HG03439 (cell line): ENCODE results near the gene CDK3.
"Not testable (repeated sequence)": the region's sequence is repeated elsewhere in the genome, so short reads cannot be mapped to it uniquely, and the experiment has no call there.

Experiments
- ATAC-seq: cut with Tn5 transposase; IDR thresholded peaks from one replicate; pipeline ENCODE4 v1.9.1; 2021; ENCODE audit warnings: mild to moderate bottlenecking, moderate library complexity; ENCODE audit not compliant: unreplicated experiment

Gene CDK3

DNA sequence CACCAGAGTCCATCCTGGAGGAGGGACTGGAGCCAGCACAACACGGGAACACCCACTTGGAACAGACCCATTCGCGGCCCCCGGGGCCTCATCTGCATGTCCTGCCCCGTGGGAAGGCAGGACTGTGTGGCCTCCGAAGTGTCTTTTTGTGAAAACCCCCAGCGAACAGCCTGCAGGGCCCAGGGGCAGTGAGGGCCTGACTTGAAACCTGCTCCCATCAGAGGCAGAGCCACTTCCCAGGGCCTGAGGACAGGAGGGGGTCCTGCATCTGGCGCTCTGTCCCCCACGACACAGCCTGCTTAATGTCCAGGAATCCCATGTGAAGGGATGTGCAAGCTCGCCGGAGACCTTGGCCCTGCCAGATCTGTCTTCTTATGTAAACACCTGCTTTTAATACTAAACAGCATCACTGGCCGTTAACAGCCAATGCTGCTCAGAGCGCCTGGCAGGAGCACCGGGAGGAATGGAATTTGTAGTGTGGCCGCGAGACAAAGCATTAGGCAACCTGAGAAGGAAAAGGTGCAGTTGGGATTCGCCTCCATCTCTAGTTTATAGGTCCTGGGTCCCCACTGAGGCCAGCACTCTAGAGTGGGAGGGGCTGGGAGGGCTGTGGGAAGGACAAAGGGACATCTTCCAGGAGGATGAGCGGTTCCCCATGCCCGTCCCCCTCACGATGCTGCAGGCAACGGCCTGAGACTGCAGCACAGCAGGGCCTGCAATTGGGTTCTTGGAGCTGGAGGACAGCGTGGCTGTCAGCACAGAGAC is 36.0 kb downstream of the CDK3 start:
- ATAC-seq: no peak

DNA sequence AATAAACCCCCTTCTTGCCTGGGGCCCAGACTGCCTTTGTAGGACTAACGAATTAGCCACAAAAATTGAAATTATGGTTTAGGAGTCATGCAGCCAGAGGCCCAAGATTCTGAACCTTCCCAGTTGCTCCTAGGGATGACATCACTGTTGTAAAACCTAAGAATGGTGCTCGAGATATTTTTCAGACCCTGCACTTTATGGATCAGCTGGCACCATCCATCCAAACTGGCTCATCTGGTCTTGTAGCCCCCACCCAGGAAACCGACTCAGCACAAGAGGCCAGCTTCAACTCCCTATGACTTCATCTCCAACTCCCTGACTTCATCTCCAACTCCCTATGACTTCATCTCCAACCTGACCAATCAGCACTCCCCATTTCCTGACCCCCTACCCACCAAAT is 37.4 kb downstream of the CDK3 start:
- ATAC-seq: no peak

DNA sequence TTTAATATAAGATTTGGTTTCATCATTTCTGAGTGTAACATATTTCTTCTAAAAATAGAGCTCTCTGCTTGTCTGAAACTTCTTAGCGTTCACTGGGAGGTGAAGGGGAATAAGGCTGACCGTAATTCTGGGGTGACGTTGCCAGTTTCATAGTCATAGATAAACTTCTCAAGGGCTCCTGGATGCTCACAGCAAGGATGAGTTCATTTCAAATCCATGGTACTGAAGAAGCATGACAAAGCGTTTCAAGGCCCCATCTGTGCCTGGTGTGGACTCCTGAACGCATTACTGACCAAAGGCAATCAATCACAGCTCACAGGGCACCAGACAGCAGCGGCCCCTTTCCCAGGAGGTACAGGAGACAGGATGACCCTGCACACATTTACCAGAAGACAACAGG is 38.5 kb downstream of the CDK3 start:
- ATAC-seq: no peak

DNA sequence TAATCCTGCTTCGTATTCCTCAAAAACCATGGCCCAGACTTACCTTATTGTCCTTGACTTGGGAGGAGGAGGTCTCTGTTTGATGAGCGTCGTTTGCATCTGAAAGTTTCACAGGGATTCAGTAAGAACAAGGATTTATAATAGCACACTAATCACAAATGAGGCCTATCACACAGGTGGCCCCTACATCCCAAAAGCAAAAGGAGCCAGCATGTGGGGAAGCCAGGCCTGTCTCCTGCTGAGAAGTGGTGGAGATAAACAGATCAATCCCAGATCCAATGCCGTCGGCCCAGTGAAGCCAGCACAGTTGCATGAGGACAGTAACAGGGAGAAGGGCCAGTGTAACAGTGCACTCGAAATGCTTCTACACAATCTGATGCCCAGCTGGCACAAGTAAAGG is 39.7 kb downstream of the CDK3 start:
- ATAC-seq: no peak

DNA sequence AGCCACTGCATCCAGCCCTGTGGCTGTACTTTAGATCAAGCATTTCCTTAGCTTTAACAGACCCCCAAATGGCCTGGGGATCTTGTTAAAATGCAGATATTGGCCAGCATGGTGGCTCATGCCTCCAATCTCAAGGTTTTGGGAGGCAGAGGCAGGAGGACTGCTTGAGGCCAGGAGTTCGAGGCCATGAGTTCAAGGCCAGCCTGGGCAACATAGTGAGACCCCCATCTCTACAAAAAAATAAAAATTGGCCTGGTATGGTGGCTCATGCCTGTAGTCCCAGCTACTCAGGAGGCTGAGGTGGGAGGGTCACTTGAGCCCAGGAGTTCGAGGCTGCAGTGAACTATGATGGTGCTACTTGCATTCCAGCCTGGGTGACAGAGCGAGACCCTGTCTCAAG is 42.2 kb downstream of the CDK3 start:
- not testable (repeated sequence) for ATAC-seq

DNA sequence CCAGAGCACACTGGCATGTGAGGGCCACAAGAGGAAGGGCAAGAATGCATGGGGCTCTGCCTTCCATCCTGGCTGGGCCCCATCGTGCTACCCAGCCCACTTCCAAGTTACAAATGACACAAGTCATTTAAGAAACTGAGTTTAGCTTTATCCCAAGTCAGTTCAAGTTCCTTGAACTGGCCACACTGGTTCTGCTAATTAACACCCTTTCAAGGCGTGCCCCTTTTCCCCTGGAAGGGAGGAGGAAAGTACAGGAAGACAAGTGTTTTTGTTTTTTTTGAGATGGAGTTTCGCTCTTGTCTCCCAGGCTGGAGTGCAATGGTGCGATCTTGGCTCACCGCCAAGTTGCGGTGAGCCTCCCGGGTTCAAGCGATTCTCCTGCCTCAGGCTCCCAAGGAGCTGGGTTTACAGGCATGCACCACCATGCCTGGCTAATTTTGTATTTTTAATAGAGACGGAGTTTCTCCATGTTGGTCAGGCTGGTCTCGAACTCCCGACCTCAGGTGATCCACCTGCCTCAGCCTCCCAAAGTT is 43.9 kb downstream of the CDK3 start:
- ATAC-seq: not testable (repeated sequence)

DNA sequence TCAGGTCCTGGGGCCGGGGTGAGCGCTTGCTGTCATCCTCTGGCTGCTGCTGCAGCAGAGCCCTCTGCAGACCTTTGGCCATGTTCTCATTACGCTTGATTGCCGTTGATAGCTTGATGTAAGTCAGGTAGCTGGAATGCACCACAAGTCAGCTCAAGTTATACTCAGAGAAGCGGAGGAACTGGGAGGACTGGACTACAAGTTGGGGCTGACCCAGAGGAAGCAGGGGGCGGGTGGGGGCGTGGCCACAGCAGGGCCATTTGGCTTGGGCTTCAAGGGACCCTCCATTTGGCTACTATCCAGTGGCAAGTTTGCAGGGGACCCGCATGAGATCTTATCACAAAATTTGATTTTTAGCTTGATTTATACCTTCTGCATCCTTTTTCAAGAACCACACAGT is 45.4 kb downstream of the CDK3 start:
- ATAC-seq: no peak

DNA sequence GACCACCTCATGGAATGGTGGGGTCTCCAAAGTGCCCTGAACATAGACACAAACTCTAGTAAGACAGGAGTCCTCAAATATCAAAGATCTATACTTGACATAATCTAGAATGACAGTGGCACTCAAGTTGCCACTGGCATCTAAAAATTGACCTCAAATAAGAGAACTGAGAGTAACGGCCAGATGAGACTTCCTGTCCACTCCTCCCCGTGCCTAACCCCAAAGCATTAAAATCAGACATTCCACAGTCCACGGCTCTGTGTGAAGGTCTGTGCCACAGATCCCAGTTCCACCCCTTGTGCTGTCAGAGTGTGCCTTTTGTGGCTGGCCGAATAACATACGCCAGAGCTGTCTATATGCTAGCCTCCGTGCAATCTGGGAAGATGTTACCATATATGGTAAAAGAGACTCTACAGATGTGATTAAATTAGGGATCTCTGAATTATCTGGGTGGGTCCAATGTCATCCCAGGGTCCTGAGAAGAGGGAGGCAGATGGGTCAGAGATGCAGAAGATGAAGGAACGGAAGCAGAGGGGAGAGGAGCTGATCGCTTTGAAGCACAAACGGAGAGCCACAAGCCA is 47.5 kb downstream of the CDK3 start:
- ATAC-seq: no peak

DNA sequence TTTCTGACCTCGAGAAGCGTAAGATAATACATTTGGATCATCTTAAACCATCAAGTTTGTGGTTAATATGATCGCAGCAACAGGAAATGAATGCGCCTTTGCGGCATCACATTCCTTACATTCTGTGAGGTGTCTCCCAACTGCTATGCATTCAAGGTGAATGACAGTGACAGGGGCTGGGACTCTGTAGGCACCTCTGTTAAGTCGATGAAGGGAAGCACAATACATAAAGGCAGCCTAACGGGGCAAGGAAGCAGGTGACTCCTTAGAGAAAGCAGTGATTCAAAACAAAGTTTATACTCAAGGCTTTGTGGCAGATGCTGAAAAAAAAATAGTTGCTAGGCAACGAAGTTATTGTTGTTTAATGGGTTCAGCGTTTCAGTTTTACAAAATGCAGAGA is 48.1 kb downstream of the CDK3 start:
- no peak for ATAC-seq

DNA sequence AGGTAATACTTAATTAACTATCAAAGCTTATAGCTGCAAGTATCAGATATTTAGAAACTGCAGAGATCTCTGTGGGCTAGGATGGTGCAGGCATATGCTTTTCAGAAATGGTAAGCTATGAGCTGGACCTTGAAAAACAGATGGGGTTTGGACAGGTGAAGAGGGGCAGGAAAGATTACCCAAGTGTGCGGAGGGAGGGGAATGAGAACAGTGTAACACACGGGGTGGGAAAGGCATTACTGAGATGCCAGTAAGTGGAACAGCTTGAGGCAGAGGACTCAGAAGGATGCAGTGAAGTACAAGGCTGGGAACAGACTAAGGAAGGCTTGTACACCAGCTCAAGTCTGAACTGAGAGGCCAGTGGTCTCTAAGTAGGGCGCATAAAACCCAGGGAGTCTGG is 48.6 kb downstream of the CDK3 start:
- no peak for ATAC-seq

DNA sequence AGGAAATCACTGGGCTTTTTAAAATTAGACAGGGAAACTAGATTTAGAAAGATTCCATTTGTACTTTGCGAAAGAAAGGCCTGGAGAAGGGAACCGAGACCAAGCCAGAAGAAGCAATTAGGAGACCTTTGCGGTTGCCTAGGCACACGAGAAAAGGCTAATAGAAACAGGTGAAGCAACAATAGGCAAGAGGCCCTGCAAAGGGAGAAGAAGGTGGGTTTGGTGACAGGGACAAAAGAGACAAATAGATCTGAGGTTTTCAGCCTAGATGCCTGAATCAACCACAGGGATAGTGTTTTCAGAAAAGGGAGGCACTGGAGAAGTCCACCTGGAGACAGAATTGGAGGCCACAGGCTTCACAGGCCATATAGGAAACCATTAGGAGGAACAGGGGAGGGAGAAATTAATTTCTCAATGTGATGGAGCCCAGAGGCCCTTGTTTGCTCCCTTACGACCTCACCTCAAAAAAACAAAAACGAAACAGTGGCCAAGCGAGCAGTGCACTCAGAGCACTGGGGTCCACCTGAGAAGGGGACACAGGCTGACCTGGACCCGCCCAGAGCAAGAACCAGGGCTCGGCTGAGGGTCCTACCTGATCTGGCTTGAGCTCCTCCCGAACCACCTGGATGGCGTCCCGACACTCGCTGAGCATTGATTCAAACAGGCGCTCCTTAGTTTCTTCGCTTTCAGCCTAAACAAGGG is 49.3 kb downstream of the CDK3 start:
- ATAC-seq: no peak

DNA sequence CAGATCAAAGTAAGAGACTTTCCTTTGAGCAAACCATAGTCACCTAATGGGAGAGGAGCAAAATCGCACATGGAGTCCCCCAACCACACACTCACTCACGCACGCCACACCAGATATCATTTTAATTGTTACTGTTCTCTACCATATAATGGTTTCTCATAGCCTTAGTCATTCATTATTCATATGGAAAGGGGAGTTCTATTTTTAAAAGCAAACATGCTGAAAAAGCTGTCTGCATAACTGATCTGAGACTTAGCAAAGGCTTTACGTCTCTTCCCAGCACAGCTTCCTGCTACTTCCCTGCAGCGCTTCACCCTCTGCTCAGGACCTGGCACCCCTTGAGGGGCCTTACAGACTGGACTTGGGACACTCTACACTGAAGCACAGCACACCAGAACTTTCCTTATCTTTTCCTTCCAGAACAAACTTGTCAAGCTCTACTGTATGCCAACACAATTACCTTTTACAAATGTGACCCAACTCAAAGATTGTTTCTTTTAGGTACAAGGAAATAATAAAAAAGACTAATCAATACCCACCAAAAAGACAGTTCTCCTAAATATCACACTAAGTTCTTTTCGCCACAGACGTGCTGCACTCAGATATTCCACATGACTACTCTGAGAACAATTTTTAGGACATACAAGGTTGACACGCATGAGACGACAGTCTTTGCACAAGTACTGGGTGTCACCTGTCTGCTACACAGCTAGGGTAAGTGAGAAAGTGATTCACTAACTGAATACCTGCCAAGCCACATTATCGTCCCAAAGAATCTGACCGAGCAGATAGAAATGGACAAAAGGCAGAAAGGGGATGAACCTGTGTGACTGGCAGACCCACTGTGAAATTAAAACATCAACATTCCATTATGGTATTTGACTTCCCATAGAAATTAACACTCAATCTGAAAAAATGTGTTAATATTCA is 50.1 kb downstream of the CDK3 start:
- ATAC-seq: no peak

DNA sequence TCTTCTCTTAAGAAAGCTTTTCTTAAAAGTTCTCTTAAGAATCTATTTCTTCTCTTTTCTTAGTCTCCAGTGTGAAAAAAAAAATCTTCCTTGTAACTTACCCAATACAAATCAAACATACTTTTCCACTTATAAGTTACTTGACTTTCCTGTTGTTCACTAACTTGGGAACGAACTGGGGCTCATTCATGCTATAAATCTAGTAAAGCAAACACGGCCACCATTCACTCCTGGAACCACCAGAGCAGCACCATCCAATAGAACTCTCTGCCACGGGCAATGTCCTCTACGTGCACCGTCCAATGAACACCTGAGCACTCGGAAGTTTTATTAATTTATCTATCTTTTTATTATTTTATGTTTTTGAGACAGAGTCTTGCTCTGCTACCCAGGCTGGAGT is 50.9 kb downstream of the CDK3 start:
- no peak for ATAC-seq

DNA sequence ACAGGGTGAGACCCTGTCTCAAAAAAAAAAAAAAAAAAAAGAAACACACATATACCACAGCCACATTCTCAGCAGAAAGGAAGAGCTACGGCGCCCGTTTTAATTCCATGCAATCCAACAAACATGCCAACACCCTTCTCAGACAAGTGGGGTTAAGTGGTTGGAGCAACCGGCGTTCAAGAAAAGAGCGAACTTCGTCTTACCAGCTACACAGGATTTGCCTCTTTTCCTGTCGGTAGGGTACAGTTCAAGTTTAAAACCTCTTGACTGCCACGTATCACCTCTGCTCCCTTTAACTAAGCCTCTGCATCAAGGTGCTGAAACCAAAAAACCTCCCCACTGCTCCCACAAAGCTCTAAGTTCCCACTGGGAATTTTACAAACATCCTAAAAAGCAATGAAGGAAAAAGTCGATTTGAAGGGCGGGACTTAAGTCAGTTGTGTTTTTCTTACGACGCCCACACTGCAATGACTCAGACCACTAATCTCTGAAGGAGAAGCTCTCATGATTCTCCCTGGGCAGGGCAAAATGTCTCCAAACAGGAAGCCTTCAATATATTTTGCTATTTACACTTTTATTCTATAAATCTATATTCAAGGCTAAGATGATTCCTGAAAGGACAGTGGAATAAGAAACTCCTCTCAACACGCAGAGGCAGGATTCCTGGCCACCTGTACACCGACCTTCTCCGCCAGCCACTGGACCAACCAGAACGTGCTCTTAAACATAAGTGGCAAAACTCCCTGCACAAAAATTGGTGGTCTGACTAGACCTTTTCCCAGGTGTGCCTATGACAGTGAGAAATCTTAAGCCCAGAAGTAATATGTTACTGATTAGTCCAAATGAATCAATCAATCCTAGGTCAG is 52.8 kb downstream of the CDK3 start:
- no peak for ATAC-seq

DNA sequence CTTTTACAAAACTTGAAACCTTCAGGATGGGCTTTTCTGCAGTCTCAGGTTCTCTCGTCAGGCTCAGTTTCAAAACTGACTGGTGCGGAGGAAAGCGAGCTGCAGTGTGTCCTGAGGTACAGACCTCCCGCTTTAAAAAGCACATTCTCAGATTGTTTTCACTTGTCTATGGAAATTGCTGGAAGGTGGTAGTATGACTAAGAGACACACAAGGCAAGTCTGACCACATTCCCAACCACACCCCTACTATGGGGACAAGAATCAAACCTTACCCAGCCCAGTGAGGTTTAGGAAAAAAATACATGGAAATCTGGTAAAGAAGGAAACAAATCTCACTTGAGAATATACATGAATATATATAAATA is 53.4 kb downstream of the CDK3 start:
- no peak for ATAC-seq
